GM15510 (cell line): ENCODE data around the gene GSTT2.

Experiments
- POLR2A ChIP-seq: IDR thresholded peaks from 3 replicates; pipeline ENCODE4 v1.6.1; 2011; ENCODE audit warnings: borderline replicate concordance; ENCODE audit not compliant: insufficient read length; ENCODE audit errors: extremely low read depth

The GSTT2 gene

DNA sequence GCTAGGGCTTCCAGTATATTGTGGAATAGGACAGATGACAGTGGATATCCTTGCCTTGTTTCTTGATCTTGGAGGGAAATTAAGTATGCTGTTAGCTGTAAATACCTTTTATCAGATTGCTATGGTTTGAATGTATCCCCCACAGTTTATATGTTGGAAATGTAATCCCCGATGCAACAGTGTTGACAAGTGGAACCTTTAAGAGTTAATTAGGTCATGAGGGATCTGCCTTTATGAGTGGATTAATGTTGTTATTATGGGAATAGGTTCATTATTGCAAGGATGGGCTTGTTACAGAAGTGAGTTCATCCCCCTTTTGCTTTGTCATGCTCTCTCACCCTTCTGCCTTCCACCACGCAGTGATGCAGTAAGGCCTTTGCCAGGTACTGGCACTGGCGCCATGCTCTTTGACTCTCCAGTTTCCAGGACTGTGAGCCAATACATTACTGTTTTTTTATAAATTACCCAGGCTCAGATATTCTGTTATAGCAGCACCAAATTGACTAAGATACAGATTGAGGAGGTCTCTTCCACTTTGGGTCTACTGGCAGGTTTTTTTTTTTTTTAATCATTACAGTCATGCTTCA is 47.5 kb downstream of the GSTT2 start:
- TF ChIP-seq POLR2A = no peak

DNA sequence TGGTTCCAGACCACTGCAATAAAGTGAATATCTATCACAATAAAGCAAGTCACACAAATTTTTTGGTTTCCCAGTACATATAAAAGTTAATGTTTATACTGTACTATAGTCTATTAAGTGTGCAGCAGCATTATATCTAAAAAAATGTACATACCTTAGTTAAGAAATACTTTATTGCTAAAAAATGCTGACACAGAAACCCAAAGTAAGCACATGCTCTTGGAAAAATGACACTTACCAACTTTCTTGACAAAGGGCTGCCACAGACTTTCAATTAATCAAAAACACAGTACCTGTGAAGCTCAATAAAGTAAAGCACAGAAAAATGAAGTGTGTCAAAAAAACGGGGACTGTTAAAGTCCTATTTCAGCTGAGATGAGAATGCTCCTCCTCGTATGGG is 48.1 kb downstream of the GSTT2 start:
- no peak for TF ChIP-seq POLR2A

DNA sequence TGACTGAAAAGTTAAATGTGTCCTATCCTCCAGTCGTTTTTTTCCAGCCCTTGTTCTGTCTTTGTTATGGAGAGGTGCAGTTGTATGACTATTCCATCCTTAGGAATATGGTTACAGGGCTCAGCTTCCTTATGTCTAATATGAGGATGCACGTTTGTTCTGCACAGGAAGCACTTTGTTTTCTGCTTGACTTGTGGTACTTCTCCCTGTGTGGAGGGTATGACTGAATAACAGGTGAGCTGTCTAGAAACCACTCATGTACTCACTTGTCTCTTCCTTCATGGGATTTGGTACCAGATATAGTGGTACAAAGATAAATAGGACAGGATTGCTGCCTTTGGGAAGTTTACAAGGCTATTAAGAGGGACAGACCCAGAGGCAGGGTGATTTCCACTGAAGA is 48.6 kb downstream of the GSTT2 start:
- no peak for TF ChIP-seq POLR2A

DNA sequence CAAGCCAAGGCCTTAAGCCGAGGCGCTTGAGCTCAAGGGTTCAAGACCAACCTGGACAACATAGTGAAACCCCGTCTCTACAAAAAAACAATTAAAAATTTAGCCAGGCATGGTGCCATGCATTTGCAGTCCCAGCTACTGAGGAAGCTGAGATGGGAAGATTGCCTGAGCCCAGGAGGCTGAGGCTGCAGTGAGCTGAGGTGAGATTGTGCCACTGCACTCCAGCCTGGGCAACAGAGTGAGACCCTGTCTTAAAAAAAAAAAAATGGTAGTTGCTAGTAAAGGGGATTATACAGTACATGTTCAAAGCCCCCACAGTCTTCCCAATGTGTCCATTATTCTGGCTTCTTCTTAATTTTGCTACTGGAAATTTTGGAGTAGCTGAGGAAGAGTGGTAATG is 49.4 kb downstream of the GSTT2 start:
- no peak for TF ChIP-seq POLR2A

DNA sequence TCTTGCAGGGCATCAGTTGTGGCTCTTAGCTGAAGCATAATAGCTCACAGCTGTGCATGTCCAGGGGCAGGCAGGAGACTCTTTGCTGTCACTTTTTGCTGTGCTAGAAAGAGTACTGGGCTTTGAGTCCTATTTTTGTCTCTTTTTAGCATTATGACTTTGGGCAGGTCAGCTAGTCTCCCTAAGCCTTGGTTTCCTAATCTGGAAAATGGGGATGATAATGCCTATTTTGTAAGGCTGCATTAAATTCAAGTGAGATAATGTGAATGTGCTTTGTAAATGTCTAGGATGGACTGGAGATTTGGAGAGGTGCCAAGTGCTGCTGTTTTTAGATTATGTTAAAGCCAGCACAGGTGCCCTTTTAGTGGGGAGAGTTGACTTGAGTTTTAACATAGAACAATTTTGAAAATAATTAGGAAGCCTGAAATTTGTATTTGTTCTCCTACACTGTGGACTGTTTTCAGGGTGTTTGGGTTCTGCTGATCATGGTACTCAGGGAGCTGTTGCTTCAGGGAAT is 50.3 kb downstream of the GSTT2 start:
- TF ChIP-seq POLR2A = no peak
